Measurements from ENCODE around the gene ABCF3.

DNA sequence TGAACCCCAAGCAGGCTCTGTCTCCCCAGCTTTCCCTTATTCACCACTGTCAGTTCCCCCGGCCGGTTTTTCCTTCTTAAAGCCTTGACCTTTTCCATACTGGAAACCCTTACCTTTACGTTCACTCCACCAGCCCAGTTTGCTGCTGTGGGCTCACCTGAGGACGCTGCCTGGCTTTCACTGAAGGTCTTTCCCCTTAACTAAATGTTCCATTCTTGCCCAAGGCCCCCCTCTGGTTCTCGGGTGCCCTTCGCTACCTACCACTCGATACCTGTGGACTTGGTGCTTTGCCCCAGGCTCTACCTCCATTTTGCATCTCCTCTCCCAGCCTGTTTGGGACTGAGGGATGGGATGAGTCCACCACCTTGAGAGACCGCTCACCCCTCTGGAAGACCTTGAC lies 10.5 kb upstream of the ABCF3 start:
- TF ChIP-seq, protein P1, sequence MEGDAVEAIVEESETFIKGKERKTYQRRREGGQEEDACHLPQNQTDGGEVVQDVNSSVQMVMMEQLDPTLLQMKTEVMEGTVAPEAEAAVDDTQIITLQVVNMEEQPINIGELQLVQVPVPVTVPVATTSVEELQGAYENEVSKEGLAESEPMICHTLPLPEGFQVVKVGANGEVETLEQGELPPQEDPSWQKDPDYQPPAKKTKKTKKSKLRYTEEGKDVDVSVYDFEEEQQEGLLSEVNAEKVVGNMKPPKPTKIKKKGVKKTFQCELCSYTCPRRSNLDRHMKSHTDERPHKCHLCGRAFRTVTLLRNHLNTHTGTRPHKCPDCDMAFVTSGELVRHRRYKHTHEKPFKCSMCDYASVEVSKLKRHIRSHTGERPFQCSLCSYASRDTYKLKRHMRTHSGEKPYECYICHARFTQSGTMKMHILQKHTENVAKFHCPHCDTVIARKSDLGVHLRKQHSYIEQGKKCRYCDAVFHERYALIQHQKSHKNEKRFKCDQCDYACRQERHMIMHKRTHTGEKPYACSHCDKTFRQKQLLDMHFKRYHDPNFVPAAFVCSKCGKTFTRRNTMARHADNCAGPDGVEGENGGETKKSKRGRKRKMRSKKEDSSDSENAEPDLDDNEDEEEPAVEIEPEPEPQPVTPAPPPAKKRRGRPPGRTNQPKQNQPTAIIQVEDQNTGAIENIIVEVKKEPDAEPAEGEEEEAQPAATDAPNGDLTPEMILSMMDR (IDR thresholded peaks at IDR 0.05): no peak
- no peak for TF ChIP-seq POLR2A (IDR thresholded peaks at IDR 0.05)
